ENCODE results near the gene BSND. TPM values are rescaled to one million over a fixed set of nuclear protein-coding genes. Genes with fewer than 3 reads are reported as not detected.

The BSND gene
- not detected in 5 replicates for total RNA-seq (2022; extraction: Qiagen RNA extraction; ENCODE audit: low read depth)

DNA sequence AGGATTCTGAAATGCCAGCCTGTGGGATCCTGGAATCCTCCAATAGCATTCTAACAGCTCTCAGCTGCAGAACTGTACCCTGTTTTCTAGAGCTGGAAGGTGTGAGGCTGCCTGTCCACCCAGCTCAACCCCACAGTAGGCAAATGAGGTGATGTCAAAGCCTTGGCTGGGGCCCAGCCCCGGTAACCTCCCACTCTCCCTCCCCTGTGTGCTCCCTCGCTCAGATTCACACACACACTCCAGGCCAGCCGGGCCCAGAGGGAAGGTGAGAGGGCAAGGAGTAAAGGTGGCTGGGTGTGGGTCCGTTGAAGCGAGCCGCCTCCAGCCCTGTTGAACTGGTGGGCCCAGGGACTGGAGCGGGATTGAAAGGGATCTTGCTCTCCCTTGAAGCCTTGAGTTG is at the start of gene BSND:
Gene BSND (plus strand): TSS at position 257 of the 400 bp plus-strand sequence. CDS start 254 bp downstream, outside the sequence.

DNA sequence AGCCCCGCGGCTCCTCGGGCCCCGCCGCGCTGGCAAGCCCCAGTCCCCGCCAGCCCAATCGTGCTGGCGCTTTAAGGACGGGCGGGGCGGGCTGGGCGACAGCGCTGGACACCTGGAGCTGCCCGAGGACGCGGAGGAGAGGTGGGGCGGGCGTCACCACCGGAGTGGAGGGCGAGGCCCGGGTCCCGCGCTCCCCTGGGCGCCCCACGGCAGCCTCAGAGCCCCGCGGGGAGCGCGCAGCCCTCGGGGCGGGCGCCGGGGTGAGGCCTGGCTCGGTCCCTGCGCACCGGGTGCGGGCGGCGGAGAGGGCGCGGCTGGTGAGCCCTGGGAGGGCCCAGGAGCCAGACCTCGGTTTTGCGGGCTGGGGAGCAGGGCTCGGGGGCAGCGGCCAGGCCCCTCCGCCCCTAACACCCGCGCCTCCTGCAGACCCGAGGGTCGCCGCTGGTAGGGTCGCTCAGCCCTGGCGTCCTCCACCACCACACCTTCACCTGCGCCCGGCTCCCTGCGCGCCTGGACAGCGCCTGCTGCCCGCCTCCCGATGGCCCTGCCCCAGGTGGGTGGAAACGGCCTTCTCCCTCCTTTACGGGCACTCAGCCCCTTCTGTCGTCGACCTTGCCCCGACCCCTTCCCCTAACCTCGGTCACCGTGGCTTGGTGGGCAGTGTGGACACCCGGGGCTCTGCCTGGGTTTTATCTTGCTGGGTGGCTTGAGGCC is 18.0 kb upstream of the BSND start, which contains the start of gene TMEM61:
Gene TMEM61 (plus strand): TSS at position 101 of the 714 bp plus-strand sequence. CDS start 438 bp downstream, at position 539.

DNA sequence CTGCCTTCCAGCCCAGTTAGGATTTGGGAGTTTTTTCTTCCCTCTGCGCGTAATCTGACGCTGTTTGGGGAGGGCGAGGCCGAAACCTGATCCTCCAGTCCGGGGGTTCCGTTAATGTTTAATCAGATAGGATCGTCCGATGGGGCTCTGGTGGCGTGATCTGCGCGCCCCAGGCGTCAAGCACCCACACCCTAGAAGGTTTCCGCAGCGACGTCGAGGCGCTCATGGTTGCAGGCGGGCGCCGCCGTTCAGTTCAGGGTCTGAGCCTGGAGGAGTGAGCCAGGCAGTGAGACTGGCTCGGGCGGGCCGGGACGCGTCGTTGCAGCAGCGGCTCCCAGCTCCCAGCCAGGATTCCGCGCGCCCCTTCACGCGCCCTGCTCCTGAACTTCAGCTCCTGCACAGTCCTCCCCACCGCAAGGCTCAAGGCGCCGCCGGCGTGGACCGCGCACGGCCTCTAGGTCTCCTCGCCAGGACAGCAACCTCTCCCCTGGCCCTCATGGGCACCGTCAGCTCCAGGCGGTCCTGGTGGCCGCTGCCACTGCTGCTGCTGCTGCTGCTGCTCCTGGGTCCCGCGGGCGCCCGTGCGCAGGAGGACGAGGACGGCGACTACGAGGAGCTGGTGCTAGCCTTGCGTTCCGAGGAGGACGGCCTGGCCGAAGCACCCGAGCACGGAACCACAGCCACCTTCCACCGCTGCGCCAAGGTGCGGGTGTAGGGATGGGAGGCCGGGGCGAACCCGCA is 40.8 kb downstream of the BSND start, which contains the start of gene PCSK9:
Gene PCSK9 (plus strand): TSS at position 207 of the 741 bp plus-strand sequence. CDS start 290 bp downstream, at position 497.

Other genes starting within 250 kb of the BSND start
- 3.2 to 4.9 TPM (median 4.2 TPM) in 5 replicates for gene PARS2, start 234.4 kb upstream of the BSND start, total RNA-seq (2022; extraction: Qiagen RNA extraction; ENCODE audit: low read depth)
- not detected in 5 replicates for gene TTC22, start 197.6 kb upstream of the BSND start, total RNA-seq (2022; extraction: Qiagen RNA extraction; ENCODE audit: low read depth)
- 31.5 to 49.9 TPM (median 45.0 TPM) in 5 replicates for gene DHCR24, start 111.7 kb upstream of the BSND start, total RNA-seq (2022; extraction: Qiagen RNA extraction; ENCODE audit: low read depth)
- gene TMEM61, start 18.3 kb upstream of the BSND start, total RNA-seq (2022; extraction: Qiagen RNA extraction; ENCODE audit: low read depth) = 0.23 to 0.71 TPM (median 0.48 TPM) in 5 replicates
- gene PCSK9, start 40.6 kb downstream of the BSND start, total RNA-seq (2022; extraction: Qiagen RNA extraction; ENCODE audit: low read depth) = 1.8 to 4.5 TPM (median 3.0 TPM) in 5 replicates
- 12.2 to 17.1 TPM (median 13.6 TPM) in 5 replicates for gene USP24, start 216.4 kb downstream of the BSND start, total RNA-seq (2022; extraction: Qiagen RNA extraction; ENCODE audit: low read depth)